C4-2B (cell line): Measurements from ENCODE around the gene P2RY4.

Experiments used
- CTCF ChIP-seq: fragments of 450-650 bp; conservative IDR thresholded peaks from 2 replicates; pipeline ENCODE4 v1.5.1; 2017; ENCODE audit warnings: mild to moderate bottlenecking
- ZFX ChIP-seq: fragments of 450-650 bp; IDR thresholded peaks from 2 replicates; pipeline ENCODE4 v1.6.1; 2017

GRCh38 chrX:70293621-70294020 lies 33.6 kb upstream of the P2RY4 start:
- TF ChIP-seq CTCF (no peak), ZFX (no peak)
